Measurements from ENCODE around the gene MYOM3.
"Not testable (repeated sequence)": the region's sequence is repeated elsewhere in the genome, so short reads cannot be mapped to it uniquely, and the experiment has no call there.

MYOM3 gene

DNA sequence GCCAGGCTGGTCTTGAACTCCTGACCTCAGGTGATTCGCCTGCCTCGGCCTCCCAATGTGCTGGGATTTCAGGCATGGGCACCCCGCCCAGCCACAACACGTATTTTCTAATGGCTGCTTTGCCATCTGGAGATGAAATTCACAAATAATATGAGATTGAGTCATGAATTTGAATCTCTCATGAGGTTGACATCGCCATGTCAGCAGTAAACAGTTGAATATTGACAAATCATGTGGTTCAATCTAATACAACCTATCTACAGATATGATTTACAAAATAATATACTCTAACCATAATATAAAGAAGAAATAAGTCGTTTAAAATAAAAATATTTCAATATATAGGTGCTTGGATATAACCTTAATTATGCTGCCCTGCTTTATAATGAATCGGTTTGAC, 42.1 kb downstream of the MYOM3 start:
- no peak for DNase-seq

DNA sequence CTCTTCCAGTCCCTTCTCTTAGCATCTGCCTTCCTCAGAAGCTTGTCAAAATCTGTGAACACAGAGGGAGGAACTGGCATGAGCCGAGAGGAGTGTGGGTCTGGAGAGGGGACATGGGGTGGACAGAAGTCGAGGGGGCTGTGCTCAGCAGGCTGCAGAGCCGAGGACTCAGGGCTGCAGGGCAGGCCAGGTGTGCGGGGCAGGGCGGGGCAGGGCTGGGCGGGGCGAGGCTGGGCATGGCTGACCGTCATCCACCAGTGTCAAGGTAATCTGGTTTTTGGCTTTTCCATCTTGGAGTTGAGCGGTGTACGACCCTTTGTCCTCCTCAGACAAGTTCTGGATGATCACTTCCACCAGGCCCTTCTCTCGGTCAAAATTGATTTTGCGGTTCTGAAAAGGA, 44.0 kb downstream of the MYOM3 start:
- no peak for DNase-seq

DNA sequence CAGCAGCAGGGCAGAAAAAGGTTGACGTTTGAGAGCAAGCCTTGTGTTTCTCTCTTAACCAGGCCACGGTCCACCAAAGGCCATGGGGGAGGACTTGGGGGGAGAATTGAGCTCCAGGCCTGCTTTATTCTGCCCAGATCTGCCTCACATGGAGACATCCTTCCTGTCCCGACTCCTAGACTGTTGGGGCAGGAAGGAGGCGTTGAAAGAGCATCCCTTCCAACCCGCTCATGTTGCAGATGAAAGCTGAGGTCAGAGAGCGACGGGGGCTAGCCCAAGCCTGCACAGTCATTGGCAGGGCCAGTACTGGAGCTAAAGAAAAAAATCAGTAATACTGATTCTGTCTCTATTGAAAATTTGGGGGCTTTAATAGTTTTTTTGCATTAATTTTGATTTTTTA, 46.6 kb downstream of the MYOM3 start:
- no peak for DNase-seq

DNA sequence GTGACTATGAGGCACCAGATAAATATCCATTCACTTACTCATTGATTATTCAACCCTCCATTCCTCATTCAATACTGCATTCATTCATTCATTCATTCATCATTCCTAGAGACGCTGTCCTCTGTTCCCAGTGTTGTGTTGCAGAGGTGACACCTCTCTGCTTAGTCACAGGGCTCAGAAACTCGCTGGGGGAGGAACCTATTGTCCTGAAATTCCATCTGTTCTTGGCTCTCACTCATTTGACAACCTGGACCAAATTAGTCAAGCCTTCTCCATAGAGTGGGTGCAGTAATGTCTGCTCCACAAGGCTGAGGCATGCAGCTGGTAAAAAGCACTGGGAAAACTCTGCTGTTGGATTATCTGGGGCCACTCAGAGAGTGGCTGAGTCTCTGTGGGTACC, 49.7 kb downstream of the MYOM3 start:
- no peak for DNase-seq

DNA sequence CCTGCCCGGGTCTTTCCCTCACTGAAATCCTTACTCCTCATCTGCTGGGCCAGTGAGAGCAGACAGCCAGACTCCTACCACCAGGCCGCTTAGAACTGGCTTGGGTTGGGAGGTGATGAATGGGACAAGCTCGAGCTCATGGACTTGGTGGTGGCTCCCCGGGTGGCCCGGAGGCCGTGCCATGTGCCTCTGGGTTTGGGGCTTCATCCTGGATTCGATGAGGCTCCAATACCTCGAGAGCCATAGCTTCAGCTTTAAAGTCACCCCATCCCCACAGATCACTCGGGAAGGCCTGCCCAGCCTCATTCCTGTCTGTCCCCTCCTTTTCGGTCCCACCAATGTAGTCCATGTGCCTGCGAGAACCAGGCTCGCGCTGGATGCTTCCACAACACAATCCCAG, 51.5 kb downstream of the MYOM3 start:
- no peak for DNase-seq

DNA sequence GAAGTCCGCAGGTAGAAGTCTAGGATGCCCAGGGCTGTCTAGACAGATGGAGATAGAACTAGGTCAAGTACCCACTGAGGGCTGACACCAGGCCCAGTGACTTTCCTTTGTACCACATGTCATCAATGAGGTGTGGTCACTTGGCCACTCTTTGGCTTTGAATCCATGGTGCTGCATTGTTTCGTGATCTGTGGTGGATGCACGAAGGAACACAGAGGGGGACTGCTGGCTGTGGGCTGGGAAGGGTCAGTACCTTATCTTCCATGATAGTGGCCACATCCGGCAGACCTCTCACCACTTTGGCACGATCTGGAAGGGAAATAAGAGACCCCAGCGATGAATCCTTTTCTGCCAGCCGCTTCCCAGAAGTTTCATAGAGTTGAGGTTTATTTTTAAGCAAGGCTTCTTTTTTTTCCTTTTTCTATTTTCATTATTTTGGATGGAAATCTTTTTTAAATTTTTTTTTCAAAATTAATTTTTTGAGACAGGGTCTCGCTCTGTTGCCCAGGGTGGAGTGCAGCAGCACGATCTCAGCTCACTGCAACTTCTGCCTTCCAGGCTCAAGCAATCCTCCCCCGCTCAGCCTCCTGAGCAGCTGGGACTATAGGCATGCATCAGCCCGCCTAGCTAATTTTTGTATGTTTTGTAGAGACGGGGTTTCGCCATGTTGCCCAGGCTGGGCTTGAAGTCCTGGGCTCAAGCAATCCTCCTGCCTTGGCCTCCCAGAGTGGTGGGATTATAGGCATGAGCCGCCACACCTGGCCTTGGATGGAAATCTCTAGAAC, 53.1 kb downstream of the MYOM3 start:
- DNase-seq: no peak

DNA sequence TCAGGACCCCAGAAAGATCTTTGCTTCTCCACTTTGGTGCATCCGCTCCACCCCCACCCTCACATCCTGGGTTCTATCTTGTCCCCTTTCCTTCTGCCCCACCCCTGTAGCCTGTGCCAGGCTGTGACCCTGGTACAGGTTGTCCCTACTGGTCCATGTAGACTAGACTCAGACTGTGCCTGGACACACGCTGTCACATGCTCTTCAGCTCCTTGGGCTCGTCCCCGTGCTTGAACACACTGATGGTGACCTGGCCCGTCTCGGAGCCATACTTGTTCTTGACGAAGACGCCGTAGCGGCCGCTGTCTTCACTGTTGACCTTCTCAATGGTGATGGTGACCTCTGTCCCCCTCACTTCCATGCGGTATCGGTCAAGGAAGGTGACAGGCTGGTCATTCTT, 54.8 kb downstream of the MYOM3 start:
- no peak for DNase-seq

DNA sequence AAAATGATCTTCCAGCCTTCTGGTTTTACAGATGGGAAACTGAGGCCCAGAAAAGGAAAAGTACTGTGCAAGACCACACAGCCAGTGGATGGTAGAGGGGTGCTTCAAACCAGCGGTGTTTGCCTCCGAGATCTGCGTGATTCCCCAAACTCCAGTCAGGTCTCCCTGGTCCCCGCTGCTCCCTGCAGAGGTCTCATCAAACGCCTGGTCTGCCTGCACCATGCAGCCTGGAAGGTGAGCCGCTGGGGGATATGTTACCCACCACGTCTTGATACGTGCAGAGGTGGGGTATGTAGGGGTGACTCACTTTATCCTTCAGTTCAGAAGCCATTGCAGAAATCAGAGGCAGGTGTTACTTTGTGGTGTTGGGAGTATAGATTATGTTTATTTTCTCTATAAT, 56.3 kb downstream of the MYOM3 start:
- DNase-seq: no peak

DNA sequence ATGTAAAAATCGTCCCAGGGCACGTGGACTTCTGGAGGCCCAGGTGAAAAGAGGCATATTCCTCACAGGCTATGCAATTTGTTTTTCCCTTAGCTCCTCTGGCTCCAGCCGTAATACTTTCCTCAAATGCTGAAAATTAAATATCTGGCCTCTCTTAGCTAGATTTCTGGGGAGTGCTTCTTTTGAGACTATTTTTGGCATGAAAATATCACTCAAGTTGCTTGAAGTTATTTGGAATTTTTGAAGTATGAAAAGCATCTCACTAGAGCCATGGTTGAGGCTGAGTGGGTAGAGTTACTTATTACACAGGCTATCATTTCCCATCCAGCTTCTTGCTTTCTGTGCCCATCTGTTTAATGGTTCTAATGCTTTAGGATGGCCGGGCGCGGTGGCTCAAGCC, 59.7 kb downstream of the MYOM3 start:
- DNase-seq: no peak

DNA sequence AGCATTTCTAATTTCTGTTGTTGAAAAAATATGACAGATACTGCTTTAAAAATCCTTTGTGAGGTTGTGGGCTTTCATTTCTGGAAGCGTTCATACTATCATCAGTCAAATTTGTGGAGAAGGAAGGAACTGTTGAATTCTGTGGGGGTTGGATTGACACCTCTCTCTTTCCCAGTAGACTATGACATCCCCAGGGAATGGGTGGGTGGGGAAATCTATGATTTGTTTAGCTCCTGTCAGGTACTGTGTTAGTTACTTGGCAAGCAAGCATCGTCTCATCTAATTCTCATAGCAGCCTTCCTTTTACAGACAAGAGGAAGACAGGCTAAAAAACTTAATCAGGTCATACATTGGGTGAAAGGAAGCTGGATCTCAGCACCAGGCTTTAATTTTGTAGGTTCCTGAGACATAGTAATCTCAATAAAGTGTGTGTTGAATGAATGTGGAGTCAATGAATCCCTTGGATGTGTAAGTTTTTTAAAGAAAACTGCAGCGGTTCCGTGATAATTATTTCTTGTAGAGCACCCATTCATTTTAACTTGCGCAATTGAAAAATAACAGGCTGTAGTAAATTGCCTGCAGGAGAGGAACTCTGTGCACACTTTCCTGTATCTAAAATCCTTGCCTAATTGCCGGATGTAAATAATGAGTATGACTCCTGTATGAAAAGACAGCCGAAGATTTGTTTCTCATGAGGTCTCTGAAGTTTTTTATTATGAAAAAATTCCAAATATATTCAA, 60.6 kb downstream of the MYOM3 start:
- no peak for DNase-seq

DNA sequence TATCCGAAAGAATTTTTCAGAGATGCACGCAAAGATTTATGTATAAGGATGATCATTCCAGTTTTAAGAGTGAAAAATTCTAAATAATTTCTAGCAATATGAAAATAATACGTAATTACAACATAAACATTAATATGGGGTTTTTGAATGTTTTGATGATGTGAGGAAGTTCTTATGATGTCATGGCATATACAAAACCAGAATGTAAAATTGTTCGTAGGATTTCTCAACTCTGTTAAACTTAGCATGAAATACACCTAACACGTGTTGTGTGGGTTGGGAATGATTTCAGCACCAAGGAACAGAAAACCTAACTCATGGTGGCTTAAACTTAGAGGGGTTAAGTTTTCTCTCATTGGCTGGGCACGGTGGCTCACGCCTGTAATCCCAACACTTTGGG, 62.2 kb downstream of the MYOM3 start:
- no peak for DNase-seq

DNA sequence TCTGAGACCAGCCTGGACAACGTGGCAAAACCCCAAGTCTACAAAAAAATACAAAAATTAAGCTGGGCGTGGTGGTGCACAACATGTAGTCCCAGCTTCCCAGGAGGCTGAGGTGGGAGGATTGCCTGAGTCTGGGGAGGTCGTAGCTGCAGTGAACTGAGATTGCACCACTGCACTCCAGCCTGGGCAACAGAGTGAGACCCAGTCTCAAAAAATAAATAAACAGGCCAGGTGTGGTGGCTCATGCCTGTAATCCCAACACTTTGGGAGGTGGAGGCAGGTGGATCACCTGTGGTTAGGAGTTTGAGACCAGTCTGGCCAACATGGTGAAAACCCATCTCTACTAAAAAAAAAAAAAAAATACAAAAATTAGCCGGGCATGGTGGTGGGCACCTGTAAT, 63.0 kb downstream of the MYOM3 start:
- not testable (repeated sequence) for DNase-seq

DNA sequence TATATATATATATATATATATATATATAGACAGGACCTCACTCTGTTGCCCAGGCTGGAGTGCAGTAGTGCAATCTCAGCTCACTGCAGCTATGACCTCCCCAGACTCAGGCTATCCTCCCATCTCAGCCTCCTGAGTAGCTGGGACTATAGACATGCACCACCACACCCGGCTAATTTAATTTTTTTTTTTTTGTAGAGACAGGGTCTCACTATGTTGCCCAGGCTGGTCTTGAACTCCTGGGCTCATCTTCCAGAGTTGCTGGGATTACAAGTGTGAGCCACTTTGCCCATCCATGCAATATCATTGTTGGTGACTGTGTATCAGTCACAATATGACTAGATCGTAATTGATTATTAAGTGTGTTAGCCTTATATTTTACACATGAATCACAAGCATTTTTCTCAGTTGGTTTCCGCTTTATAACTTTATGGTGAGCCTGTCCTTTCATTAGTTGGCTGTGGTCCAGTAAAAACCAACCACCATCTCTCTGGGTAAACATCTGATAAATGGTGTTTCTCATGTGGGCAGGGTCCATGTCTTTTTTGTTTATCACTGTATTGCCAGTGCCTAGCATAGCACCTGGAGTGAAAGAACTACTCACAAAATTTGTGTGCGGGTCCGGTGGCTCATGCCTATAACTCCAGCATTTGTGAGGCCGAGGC, 63.6 kb downstream of the MYOM3 start:
- no peak for DNase-seq

DNA sequence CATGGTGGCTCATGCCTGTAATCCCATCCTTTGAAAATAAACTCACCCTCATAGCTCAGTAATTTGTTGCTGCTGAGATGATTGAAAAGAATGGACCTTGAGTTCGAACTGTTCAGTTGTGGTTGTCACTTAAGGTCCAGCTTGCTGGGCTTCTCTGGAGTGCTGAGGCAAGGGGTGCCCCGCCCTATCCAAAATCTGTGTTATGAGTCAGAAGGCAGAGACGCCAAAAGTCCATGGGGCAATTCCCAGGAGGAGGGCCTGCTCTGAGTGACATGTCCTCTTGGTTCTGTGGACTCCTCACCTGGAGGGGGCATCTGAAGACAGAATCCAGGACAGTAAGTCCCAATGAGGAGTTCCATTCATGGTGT, 64.8 kb downstream of the MYOM3 start:
- no peak for DNase-seq

DNA sequence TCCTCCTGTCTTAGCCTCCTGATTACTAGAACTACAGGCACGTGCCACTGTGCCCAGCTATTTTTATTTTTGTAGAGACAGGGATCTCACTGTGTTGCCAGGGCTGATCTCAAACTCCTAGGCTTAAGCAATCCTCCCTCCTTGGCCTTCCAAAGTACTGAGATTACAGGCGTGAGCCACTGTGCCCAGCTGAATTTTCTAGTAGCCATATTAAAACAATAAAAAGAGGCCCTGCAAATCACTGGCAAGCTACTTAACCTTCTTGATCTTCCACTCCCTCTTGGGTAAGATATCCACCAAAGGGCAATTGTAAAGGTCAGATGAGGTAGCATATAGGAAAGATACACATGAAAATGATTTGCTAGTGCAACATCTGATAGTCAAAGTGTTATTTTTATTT, 66.2 kb downstream of the MYOM3 start:
- DNase-seq: no peak

DNA sequence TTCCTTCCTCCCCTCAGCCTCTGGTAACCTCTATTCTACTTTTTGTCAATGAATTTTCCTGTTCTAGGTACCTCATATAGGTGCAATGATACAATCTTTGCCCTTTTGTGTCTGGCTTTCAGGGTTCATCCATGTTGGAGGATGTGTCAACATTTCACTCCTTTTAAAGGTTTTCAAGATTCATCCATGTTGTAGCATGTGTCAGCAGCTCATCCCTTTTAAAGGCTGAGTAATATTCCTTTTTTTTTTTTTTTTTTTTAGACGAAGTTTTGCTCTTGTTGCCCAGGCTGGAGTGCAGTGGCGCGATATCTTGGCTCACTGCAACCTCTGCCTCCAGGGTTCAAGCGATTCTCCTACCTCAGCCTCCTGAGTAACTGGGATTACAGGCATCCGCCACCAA, 67.3 kb downstream of the MYOM3 start:
- DNase-seq: not testable (repeated sequence)

DNA sequence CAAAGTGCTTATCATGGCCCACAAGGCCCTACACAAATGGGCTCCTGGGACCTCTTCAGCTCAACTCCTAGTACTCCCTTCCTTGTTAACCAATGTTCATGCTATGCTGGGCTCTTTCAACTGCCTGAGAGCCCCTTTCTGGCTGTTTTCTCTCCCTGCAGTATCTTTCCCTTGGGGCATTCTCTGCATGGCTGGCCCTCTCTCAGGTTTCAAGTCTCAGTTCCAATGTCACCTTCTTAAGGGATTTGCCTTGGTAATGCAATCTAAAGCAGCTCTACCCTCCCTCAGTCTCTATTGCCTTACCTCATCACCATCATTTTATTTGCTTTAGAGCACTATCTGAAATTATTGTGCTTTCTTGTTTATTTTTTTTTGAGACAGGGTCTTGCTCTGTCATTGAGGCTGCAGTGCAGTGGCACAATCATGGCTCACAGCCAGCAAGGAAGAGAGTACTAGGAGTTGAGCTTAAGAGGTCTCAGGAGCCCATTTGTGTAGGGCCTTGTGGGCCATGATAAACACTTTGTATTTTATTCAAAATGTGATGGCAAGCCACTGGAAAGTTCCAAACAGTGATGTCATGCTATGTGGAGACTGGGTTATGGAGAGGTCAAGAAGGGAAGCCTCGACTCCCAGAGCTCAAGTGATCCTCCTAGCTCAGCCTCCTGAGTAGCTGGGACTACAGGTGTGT, 68.4 kb downstream of the MYOM3 start:
- DNase-seq: no peak

DNA sequence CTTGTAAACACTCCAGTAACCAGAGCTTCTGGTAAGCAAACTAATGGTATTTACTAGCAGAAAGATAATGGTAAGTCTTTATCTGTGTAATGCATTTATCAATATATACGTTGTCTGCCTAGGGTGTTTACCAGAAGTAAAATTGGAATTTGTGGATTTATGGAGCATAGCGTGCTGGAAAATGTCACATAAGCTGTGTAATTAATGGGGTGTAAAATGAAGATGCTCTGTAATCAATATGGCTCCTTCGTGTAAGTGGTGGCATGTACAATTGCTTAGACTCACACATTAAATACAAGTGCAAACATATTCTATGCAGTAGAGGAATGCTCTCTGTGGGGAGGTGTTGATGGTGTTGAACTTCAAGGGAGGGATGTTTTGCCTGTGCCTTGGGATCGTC, 69.6 kb downstream of the MYOM3 start:
- no peak for DNase-seq

DNA sequence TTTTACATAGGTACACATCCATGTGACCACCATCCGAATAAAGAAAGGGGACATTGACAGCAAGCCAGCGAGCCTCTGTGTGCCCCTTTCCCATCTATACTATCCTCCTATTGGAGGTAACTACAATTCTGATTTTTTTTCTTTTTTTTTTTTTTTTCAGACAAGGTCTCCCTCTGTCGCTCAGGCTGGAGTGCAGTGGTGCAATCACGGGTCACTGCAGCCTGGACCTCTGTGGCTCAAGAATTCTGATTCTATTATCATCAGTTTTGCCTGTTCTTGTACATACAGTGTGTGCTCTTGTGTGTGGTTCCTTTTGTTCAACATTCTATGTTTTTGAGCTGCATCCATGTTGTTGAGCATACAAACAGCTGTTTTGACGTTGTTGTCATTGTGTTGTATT, 75.8 kb downstream of the MYOM3 start:
- no peak for DNase-seq

DNA sequence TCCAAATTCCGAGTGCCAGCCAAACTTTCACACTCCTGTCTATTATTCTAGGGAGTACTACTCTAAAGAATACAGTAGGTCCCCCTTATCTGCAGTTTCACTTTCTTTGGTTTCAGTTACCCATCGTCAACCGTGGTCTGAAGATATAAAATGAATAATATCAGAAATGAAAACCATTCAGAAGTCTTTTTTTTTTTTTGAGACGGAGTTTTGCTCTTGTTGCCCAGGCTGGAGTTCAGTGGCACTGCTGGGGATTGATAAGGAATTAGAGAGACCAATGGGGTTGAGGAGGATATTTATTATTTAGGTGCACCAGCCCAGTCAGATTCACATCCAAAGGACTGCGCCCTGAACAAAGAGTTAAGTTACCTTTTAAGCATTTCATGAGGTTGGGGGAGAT, 79.0 kb downstream of the MYOM3 start:
- no peak for DNase-seq

DNA sequence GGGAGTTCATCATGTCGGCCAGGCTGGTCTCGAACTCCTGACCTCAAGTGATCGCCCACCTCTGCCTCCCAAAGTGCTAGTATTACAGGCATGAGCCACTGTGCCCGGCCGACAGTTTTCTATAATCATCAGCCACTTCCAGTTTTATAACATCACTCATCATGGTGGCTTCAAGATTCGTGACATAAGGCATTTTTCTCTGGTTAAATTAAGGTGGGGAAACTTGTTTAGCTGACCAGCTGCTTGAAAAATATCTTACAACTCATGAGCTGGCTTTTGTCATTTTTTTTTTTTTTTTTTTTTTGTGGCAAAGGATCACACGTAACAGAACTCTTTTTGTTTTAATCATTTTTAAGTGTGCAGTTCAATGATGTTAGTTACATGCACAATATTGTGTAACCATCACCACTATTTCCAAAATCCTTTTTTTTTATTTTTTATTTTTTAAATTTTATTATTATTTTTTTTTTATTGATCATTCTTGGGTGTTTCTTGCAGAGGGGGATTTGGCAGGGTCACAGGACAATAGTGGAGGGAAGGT, 80.9 kb downstream of the MYOM3 start:
- DNase-seq: not testable (repeated sequence)

DNA sequence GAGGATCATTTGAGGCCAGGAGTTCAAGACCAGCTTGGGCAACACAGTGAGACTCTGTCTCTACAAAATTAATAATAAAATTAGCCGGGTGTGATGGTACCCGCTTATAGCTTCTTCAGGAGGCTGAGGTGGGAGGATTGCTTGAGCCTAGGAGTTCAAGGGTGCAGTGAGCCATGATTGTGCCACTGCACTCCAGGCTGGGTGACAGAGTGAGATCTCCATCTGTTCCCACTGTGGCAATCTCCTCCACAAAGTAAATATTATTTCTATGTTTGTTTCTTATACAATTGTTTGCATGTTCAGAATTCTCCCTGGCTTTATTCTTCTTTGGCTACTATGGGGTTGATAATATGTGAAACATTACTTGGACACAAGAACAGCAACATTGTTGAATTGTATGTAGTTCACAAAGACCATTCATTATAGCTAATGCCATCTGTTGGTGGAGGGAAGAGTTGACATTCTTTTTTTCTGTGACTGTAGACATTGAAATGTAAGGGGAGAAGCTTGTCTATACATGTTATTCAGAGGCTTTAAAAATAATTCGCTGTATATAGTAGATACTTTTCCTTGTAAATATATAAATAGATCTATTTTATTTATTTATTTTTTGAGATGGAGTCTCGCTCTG, 84.0 kb downstream of the MYOM3 start:
- no peak for DNase-seq
